Fibroblast of the conjunctiva (primary cell): Measurements from ENCODE around the gene KPTN.

Experiments
- DNase-seq: peaks from one replicate; pipeline ENCODE4 v3.0.0-alpha.2; 2010; ENCODE audit warnings: low read depth

The KPTN gene

DNA sequence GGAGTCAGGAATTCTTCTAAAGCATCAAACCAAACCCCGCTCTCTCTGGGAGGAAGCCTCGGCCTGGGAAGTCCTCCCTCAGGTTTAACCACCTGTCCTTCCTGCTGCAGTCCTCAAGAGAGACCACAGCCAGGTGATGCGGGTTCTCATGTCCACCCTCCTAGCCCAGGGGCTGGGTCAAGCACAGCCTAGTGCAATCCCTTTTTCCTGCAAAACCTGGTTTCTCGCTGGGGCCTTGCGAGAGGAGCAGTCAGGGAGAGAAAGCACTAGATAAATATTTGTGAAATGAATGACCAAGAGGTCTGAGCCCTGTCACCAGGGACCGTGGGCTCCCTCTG lies 14.7 kb downstream of the KPTN start:
- no peak for DNase-seq

DNA sequence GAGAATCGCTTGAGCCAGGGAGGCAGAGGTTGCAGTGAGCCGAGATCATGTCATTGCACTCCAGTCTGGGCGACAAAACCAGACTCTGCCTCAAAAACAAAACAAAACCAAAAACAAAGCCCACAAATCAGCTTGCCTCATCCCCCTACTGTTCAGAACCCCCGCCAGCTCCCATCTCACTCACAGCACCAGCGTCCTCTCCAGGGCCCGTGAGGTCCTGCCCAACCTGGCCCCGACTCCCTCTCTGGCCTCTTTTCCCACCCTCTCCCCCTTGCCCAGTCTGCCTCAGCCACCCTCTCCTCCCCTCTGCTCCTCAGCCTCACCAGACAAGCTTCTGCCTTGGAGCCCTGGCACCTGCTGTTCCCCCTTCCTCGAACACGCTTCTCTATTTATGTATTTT lies 16.1 kb downstream of the KPTN start:
- DNase-seq, result no peak

DNA sequence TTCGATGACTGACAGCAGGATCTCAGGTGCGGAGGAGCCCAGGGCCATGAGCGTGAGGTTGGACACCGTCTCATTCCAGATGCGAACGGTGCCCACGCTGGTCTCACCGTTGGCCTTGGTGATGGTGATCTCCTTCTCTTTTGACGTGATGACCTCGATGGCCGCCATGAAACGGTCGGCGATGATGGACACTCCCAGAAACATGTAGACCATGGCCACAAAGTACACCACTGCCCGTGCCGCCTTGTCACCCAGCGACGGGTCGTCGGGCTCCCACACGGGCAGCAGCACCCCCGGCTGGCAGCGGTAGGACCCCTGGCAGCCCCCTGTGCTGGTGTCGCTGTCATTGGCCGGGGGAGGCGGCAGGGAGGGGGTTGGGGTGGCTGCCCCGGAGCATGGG lies 18.1 kb downstream of the KPTN start:
- DNase-seq, result no peak

DNA sequence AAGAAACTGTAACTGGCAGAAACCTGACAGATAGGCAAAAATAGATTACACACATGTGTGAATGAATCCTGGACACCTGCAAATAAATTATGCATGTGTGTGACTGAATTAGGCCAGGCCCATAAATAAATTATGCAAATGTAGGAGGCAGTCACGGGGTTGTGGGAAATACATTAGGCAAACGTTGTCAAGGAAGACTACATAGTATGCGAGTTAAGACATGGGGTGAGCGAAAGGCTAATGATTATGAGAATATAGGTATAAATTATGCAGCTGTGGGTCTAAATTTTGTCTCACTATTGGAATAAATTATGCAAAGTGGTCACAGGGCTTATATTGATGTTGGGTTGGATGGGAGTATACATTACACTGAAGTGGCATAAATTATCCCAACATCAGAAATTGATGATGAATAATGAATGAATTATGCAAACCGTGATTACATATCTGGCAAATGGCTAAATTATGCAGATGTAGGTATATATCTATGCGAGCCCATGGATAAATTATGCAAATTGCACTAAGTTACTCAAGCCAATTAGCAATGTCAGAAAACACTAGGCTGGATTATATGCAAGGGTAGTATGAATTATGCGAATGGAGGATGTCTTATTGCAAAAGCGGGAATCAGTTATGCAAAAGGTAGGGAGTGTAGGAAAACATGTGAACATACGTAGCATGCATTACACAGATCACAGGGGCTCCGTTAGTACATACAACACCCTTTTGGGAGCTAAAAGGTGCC lies 19.2 kb downstream of the KPTN start:
- no peak for DNase-seq

DNA sequence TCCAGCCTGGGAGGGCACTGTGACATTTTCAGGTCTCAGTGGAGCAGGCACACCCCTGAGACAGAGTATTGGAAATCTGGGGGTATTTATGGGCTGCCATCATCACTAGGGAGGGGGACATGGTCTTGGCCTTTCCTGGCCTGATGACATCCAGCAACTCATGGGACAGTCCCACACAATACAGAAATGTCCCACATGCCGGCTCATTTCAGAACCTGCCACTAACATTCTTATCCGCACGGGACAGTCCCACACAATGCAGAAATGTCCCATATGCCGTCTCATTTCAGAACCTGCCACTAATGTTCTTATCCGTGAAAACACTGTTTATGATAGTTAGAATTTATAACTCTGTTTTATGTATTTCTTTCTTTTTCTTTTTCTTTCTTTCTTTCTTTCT lies 22.1 kb downstream of the KPTN start:
- no peak for DNase-seq

DNA sequence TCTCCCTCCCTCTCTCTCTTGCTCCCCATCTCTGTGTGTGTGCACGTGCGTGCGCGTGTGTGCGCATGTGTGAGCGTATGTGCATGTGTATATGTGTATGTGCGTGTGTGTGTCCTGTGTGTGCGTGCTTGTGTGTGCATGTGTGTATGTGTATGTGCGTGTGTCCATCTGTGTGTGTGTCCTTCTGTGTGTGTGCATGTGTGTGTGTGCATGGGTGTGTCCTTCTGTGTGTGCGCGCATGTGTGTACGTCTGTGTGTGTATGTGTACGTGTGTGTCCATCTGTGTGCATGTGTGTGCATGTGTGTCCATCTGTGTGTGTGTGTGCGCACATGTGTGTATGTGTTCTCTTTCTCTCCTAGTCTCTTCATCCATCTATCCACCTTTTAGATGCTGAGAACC lies 24.5 kb downstream of the KPTN start:
- DNase-seq, result no peak

DNA sequence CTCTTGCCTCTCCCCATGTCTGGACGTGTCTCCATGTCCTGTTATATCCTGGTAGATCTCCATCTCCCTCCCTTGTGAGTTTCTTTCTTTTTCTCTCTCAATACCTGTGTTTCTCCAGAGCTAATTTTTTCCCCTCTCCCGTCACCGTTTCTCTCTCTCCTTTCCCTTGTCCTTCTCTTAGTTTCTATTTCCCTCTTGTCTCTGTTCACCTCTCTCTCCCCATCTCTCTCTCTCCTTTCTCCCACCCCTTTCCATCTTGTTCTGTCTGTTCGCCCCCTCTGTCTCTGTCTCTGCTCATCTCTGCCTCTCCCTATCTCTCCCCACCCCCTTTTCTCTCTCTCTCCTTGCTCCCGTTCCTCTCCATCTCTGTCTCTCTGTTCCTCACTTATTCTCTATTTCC lies 25.3 kb downstream of the KPTN start:
- DNase-seq, result no peak

DNA sequence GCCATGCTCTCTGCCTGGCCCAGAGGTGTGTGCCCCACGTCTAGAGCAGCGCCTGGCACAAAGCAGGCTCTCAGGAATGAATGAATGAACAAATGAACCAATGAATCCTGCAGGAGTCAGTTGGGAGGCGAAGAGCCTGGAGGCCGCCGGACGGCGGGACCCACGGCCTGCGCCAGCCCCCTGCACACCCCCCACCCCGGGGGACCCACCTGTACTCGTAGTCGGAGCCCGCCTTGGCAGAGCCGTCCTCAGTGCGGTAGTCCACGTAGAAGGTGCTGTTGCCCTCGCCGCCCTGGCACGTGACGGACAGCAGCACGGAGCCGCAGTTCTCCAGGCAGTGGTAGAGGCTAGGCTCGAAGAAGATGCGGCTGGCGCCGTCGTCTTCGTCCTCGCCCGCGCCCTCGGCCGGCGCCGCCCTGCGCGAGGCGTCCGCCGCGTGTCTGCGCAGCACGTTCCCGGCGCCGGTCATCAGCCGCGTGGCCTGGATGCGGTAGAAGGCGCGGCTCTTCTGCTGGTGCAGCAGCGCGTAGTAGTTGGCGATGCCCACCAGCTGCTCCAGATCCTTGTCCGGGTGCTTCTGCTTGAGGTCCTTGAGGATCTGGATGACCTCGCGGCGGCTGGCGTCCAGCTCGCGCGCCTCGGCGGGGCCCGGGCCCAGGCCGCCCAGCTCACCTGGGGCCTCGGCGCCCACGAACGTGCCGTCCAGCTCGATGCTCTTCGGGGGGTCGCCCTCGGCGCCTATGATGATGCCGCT lies 27.1 kb downstream of the KPTN start:
- DNase-seq, result no peak

DNA sequence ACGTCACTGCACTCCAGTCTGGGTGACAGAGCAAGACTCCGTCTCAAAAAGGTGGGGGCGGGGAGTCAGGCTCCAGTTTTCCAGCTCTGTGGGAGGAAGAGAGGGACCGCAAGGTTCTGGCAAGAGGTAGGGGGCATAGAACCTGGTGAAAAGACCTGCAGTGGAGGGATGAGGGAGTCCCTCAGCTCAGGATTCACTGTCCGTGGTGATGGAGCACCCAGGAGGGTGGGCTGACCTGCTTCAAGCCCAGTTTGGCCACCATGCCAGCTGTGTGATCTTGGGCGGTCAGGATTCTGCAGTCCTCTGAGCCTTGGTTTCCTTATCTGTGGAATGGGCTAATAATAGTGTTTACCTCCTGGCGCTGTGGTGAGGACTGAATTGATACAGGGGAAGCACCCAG lies 33.5 kb downstream of the KPTN start:
- DNase-seq, result no peak

DNA sequence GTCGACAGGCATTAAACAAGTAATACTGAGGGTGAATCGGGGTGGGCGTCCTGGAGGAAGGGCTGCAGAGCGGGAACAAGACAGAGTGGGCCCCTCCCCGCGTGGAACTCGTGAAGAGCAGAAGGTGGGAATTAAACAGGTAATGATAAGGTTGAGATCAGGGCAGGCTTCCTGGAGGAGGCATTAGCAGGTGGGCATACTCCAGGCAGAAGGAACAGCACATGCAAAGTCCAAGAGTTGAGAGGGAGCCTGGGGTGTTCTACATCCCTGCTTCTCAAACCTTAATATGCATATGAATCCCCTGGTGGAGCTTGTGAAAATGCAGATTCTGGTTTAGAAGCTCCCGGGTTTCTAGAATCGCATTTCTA lies 35.7 kb downstream of the KPTN start:
- DNase-seq, result no peak

DNA sequence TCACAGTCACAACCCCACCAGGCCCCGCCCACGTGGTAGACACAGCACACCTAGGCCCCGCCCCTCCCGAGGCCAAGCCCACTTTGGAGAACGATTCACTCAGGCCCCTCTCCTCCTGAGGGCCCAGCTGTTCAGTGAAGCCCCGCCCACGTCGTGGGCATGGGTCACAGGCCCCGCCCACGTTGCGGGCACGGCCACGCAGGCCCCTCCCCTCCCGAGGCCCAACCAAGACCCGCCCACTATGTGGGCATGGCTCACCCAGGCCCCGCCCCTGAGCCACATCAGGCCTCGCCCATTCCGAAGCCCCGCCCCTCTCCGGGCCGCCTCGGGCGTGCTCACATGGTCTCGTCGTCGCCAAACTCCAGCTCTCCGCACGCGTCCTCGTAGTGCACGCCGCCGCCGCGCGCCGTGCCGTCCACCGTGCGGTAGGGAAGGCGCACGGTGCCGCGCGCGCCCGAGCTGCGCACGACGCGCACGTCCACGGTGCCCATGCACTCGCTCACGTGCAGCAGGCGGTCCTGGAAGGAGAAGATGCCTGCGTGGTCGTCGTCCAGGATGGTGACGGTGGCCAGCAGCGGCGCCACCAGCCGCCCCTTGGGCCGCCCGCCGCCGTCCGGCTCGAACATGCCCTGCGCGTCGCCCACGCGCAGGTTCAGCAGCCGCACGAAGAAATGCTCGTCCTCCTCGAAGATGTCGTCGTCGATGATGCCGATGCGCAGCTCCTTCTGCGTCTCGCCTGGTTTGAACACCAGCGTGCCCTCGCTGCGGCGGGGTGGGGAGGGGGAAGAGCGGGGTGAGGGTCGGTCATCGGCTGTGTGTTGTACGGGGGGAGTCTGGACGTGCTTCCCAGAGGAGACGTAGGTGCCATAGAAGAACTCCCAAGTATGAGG lies 36.3 kb downstream of the KPTN start:
- no peak for DNase-seq

DNA sequence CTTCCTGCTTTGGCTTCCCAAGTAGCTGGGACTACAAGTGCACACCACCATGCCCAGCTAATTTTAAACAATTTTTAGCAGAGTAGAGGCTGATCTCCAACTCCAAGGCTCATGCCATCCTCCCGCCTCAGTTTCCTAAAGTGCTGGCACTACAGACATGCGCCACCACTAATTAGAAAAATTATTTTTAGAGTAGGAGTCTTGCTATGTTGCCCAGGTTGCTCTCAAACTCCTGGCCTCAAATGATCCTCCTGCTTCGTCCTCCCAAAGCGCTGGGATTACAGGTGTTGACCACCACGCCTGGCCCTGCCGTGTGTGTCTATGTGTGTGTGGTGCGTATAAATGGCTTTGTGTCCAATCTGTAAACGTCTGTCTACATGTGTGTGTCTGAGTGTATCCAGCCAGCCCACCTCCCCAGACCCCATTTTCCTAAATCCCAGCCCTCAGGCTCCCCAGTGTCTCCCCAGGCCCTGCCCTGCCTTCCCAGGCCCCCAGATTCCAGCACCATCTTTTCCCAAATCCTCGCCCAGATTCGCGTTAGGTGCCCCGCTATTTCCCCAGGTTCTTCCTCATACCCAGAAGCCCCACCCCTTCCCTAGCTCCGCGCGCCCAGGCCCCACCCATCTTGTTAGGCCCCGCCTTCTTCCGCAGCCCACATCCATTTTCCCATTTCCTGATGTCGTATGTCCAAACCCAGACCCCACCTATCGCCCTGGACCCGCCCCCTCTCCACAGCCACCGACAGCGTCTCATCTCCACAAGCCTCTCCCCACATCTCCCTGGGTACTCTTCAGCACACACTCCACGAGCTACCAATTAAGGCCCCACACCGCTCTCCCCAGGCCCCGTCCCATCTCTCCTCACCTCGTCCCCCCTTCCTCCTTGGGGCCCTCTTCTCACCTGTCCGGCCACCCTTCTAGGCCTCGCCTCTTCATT lies 37.2 kb downstream of the KPTN start:
- no peak for DNase-seq

DNA sequence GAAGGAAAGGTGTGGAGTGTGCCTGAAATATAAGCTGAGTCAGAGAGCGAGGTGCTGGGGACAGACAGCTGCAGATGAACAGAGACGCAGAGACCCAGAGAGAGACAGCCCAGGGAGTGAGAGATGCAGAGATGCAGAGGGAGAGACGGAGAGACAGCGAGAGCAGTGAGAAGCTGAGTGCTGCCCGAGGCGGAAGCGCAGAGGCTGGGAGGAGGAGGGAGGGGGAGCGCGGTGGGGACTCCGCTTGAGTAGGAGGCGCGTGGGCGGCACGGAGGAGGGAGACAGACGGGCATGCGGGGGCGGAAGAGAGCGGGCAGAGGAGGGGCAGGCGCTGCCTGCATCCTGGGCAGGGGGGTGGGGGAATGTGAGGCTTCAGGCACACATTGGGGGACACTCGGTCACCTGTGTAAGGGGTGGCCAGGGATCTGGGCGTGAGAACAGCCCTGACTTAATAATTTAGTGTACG lies 38.0 kb downstream of the KPTN start:
- DNase-seq, result no peak

DNA sequence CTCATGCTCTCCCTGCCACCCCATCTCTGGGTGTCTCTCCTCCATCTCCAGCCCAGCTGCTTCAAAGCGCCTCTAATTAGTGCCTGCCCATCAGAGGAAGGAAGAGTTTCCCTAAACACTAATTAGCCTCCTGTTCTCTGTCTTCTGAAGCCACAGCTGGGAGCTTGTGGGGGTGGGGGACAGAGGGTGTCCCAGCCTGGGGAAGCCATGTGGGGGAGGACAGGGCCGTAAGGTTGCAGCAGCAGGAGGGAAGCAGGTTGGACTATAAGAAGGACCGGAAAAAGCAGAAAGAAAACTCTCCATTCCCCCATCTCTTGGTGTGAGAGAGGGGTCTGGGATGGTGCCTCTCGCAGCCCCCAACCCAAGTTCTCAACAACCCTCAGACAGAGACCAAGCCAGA lies 38.5 kb downstream of the KPTN start:
- no peak for DNase-seq

DNA sequence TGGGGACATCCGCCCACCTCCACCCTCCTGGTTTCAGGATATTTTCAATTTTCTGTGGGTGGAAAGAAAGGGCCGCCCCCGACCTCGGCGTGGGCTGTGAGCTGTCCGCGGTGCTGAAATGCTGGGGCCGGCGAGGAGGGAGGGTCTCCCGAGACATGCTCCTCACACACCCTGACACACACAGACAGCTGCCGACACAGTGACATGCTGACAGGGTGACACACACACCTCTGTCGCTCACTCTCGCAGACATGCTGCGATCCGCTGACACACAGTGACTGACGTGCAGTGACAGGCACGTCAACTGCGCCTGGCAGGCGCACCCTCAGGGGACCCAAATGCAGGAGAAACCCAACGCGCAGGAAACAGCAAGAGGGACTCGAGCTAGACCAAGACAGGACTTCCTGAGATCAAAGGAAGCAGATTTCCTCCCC lies 39.6 kb downstream of the KPTN start:
- no peak for DNase-seq

DNA sequence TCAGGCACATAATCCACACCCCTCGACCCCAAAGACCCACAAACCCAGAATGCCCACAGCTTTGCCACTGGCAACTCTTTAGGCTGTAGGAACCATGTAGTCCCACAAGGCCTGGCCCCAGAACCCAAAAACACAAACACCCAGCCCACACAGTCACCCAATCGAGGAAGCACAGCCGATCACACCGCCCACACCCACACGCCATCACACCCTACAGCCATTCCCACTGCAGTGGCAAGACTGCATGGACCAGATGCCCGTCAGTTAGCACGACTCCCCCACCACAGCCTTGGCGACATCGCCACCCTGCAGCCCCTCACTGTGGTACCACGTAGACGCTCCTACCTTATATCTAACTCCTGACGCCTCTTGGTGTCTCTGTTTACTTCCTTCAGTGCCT lies 40.7 kb downstream of the KPTN start:
- no peak for DNase-seq

DNA sequence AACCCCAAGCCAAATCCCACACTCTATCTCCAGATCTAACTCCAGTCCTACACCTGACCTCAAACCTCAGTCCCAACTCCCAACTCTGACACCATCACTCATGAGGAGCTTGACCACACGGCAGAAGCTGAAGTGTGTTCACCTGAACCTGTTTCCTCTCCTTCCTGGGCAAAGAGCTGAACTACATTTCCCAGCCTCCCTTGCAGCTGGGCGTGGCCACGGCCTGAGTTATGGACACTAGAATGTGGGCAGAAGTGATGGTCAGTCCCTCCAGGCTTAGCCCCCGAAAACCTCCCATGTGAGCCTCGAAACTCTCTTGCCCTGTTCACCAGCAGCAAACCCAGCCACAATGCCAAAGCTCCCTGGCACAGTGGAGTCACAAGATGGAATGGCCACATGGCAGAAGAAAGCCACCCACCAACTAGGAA lies 45.2 kb downstream of the KPTN start:
- DNase-seq, result no peak

DNA sequence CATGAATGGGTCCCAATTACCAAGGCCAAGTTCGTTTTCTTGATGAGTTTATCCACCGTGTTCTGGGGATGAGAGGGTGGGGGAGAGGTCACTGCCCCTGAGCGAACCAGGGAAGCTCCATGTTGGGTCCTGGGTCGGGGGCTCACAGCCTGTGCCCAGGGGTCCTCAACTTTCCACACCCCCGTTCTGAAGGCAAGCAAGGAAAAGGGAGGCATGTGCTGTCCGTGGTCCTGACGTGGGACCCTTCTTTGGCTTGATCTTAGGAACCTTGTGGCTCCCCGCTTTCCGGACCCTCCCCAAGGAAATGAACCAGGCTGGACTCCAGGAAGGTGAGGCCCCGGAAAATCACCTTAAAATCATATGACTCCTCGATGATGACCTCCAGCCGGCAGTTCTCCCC lies 46.5 kb downstream of the KPTN start:
- DNase-seq, result no peak

DNA sequence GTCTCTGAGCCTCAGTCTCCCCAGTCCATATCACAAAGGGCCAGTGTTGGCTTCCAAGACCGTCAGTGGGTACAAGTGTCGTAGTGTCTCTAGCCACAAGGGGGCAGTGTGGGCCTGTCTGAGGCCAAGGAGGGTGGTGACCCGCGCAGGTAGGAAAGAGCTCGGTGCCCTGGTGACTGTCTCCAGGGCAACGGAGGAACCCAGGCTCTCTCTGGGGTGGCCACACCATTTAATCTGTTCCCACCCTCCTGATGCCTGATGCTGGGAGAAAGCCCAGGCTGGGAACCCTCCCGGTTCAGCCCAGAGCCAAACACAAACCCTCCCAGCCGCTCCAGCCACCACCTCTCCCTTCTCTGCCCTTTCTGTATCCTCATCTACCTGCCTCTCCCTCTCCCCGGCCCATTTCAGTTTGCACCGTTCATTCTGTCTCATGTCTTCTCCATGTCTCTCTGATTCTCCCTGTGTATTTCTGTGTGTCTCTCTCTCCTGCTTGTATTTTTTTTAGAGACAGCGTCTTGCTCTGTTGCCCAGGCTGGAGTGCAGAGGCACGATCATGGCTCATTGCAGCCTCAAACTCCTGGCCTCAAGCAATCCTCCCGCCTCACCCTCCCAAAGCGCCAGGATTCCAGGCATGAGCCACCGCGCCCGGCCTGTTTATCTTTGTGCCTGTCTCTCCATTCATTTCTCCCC lies 47.2 kb downstream of the KPTN start:
- peak; percentile 26 for DNase-seq

DNA sequence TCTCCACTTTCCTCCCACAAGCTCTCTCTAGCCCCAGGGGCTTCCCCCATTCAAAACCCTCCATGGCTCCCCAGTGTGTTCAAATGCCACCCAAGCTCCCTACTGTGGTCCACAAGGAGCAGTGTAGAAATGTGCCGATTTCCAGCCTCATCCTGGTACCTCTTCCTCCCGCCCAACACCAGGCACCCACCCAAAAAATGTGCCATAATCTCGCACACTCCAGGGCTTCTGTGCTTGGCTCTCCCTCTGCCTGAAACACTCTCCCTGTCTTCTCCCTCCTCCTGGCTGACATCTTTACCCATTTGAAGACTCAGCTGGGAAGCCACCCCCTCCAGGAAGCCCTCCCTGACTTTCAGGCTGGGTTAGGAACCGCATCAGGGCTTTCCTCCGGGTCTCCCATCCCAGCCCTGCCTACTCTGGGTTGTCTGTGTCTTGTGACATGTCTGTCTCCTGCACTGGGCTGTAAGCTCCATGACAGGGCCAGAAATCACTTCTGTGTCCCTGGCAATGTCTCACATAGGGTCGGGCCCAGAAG lies 48.1 kb downstream of the KPTN start:
- no peak for DNase-seq

DNA sequence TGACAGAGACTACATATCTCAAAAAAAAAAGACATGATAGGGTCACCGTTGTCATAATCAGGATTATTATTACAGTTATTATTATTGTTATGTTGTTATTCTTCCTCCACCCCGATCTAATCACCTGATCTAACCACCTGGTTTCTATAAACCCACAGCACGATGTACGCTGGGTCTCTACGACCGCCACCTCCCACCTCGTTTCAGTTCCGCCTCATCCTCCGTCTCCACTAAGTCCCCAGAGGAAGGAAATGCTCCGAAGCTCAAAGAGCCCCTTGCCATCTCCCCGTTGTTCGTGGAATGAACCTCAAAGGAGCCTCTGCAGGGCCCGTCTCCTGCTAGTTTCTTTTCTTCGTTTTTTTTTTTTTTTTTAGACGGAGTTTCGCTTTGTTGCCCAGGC lies 48.8 kb downstream of the KPTN start:
- no peak for DNase-seq
